ENCODE data around the gene ADAMTSL4.
"Not testable (repeated sequence)": the region's sequence is repeated elsewhere in the genome, so short reads cannot be mapped to it uniquely, and the experiment has no call there.

- not testable (repeated sequence) for TF ChIP-seq ZFP30 (CRISPR knock-in tag; IDR thresholded peaks at IDR 0.05); BACH2 (CRISPR knock-in tag; IDR thresholded peaks at IDR 0.05; ENCODE audit: borderline replicate concordance); ZNF8 (CRISPR knock-in tag; IDR thresholded peaks at IDR 0.05); PATZ1 (CRISPR knock-in tag; IDR thresholded peaks at IDR 0.05; ENCODE audit: borderline replicate concordance); ARNTL (CRISPR knock-in tag; IDR thresholded peaks at IDR 0.05; ENCODE audit: borderline replicate concordance, low read depth); PPARA (CRISPR knock-in tag; IDR thresholded peaks at IDR 0.05; ENCODE audit: borderline replicate concordance); TSHZ2 (CRISPR knock-in tag; IDR thresholded peaks at IDR 0.05); RARB (CRISPR knock-in tag; IDR thresholded peaks at IDR 0.05); OSR1 (CRISPR knock-in tag; IDR thresholded peaks at IDR 0.05)
These were observed 56.2 kb downstream of the ADAMTSL4 start for GRCh38 chr1:150605451-150605731.

Measured in SK-N-SH treated with all-trans-retinoic acid at 6 μM for 48 hours (cell line).